GM12874 (cell line): Measurements from ENCODE around the gene FBXO34.

Experiments used
- TF ChIP-seq, protein P1 (sequence below): IDR thresholded peaks from 2 replicates; pipeline ENCODE4 v1.5.1; 2011; ENCODE audit warnings: low read depth, mild to moderate bottlenecking, control low read depth, low read length, moderate library complexity; ENCODE audit not compliant: insufficient read depth

Gene FBXO34

DNA sequence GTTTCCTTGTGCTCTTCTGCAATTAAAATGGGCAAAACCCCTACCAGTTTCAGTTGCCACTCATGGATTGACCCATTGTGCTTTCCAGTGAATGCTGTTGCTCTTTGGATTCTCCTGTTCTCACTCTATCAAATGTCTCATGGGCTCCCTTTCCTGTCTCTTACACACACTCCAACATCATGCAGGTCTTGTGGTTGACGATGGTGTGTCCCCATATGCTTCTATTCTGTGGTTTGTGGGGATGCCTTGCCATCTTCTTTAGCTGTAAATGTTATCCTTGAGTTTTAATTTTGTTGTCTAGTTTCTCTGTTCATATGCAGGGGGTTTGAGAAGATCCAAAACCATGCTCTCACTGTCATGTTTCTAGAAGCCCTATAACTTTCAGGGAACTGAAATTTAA, 31.9 kb upstream of the FBXO34 start:
- TF ChIP-seq, protein P1, sequence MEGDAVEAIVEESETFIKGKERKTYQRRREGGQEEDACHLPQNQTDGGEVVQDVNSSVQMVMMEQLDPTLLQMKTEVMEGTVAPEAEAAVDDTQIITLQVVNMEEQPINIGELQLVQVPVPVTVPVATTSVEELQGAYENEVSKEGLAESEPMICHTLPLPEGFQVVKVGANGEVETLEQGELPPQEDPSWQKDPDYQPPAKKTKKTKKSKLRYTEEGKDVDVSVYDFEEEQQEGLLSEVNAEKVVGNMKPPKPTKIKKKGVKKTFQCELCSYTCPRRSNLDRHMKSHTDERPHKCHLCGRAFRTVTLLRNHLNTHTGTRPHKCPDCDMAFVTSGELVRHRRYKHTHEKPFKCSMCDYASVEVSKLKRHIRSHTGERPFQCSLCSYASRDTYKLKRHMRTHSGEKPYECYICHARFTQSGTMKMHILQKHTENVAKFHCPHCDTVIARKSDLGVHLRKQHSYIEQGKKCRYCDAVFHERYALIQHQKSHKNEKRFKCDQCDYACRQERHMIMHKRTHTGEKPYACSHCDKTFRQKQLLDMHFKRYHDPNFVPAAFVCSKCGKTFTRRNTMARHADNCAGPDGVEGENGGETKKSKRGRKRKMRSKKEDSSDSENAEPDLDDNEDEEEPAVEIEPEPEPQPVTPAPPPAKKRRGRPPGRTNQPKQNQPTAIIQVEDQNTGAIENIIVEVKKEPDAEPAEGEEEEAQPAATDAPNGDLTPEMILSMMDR = no peak

DNA sequence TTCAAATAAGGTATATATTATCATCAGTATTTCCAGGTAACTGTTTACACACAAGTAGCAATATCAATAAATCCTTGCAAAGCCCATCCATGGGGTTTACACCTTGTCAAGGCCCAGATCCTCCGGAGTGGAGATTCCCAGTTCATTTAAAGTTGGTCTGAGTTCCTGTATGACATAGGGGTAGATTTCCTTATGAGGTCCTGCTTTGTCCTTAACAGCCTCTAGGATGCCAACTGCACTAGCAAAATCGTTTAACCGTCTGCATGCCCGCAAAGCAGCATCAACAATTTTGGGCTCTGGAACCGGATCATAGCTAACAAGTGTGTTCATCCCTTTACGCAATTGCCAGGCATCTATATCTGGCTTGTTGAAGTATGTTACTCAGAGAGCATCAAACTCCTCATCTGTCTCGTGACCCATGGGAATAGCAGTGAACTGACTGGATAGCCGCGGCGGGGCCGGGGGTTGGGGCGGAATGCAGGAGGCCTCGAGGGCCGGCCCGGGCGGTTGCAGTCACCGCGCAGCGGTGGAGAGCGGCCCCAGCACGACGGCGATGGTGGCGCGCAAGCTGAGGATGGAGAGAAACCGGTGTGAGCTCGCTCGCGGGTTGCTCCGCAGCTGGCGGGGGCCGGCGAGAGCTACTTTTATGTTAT, 30.6 kb upstream of the FBXO34 start:
- TF ChIP-seq, protein P1 = no peak

DNA sequence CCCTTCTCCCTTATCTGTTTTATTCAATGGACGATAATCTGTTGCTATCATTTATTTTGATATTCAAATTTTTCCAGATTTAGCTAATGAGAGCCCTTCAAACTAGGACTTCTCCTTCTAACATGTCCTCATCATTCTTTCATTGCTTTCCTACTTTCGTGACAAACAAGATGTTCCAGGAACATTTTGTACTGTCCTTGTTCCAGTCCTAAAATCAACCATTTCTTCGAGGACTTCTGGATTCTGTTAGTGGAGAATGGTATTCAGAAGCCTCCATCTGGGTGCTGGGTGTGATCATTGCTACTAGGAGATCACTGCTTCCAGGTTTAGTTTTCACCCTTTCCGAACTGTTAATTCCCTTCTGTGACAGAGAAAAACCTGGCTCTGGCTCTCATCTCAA, 29.5 kb upstream of the FBXO34 start:
- TF ChIP-seq, protein P1 = no peak

DNA sequence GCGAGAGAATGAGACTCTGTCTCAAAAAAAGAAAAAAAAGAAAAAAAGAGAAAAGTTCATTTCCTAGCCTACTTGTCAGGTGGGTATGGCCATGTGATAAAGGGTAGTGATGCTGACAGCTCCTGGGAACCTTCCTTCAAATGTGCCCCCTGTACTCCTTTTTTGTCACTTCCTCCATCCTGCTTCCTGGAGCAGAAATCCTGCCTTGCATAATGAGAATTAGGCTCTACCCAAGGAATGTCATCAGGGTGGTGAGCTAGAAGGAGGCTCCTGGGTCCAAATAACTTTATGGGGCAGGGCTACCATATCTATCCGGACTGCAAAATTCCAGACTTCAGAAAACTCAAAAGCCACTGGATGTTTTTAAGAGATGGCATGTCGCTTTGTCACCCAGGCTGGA, 27.8 kb upstream of the FBXO34 start:
- TF ChIP-seq, protein P1 = no peak

DNA sequence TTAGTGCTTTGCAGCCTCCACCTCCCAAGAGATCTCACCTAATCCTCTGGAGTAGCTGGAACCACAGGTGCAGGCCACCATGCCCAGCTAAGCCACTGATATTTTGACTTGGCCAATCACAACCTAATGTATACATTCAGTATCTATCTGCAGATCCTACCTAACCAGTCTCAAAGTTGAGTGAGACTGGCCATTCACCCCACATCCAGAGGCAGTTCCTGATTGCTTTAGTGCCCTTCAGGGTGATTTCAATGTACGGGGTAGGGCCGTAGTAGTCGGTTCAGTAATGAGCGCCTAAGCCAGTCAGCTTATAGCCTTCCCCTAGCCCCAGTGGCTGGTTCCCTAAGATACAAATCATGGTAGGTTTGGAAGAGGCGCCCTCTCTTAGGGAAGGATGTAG, 27.4 kb upstream of the FBXO34 start:
- TF ChIP-seq, protein P1 = no peak

DNA sequence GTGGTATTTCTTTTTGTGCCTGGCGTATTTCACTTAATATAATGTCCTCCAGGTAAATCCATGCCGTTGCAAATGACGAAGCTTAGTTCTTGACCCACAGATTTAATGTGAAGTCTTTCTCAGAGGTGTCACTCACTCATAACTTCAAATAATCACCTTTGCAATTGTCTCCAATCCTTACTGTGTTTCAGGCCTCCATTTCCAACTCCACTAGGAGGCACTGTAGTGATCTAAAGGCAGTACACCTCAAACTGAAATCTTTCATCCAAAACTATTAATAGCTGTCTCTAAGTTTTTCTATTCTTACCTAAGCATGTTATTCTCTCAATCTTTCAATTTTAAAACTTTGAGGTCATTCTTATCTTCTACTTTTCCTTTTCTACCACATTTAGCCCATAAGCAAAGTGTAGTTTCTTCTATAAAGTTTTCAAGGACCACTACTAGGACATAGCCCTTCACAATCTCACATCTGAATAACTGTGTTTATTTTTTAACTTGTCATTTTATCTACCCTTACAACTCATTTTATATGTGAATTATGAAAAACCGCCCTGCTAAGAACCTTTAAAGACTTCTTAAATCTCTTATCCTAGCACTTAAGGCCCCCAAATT, 25.5 kb upstream of the FBXO34 start:
- TF ChIP-seq, protein P1 = peak; percentile 65

DNA sequence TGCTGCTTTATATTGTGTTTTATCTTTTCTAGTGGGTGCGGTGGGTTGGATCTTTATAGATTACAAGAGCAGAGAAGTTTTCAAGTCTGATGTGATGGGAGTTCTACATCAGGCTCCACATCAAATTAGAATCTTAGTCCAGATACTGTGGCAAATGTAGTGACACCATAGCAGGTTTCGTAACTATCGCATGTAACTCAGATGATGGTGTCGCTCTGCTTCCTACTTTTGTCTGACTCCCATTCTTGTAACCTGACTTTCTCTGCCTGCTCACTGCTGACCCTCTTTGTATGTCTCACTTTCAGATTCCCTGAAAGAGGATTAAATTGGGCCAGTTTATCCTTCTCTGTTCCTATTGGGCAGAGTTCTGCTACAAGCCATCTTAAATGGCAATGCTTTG, 22.8 kb upstream of the FBXO34 start:
- TF ChIP-seq, protein P1 = no peak

DNA sequence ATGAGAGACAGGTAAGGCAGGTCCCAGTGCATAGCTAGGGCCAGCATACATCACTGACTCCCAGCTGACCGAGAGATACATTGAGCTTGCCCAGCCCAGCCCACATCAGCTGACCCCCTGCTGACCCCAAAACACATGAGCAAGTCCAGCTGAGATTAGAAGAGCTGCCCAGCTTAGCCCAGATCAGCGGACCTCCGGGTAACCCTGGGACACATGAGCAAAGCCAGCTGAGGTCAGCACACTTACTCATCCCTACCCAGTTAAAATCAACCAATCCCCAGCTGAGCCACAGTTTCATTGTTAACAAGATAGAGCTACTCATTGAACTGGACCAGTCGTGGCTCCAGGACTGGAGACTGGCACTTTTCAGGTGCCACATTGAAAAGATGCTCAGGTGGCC, 21.8 kb upstream of the FBXO34 start:
- TF ChIP-seq, protein P1 = no peak
